GM10248 (cell line): ENCODE results near the gene FLT3.

Experiments used
- CTCF ChIA-PET: fragments of 300-600 bp; sonication (Branson Sonifier 250); formaldehyde crosslinking; extraction: SDS; loops from one replicate; lab custom pipeline; 2021; ENCODE audit warnings: antibody characterized with exemption; lab: Yijun Ruan, JAX
- POLR2A ChIA-PET: fragments of 350-650 bp; sonication (Branson Sonifier 250); formaldehyde crosslinking; extraction: SDS; loops from one replicate; lab custom pipeline; 2020; ENCODE audit warnings: antibody characterized with exemption; lab: Yijun Ruan, JAX
- DNase-seq: peaks from one replicate; pipeline ENCODE4 v3.0.0; 2012; ENCODE audit errors: extremely low spot score
- CTCF ChIP-seq: IDR thresholded peaks from 2 replicates; pipeline ENCODE4 v1.5.1; 2012; ENCODE audit warnings: mild to moderate bottlenecking, low read depth; ENCODE audit errors: extremely low read depth, missing control alignments, control extremely low read depth

Gene FLT3

DNA sequence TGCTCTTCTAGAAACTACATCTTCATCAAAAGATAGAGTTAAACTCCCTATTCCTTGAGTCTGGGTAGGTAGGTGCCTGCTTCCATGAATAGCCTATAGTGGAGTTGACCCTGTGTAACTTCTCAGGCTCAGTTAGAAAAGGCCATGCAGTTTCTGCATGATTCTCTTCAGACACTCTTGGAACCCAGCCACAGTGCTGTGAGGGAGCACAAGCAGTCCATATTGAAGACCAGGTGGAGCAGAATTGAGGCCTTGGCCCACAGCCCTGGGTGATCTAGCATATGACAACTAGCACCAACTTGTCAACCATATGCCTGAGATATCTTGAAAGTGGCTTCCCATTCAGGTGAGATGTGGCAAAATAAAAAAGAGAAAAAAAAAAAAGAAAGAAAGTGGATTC, 27.7 kb upstream of the FLT3 start:
- no peak for TF ChIP-seq CTCF
- CTCF ChIA-PET: no interaction called here
- POLR2A ChIA-PET: no interaction called here

GRCh38 chr13:28121224-28121623, 20.8 kb upstream of the FLT3 start:
- no peak for DNase-seq
- ChIA-PET POLR2A (no interaction called here), CTCF (interaction anchor here (0.7 kb wide), 1 partner anchor 8 kb away, joined by 3 read pairs; no protein-coding TSS in a partner anchor)
- TF ChIP-seq CTCF: no peak

More for the DNA sequence above, 27.7 kb upstream of the FLT3 start:
- DNase-seq: no peak

DNA sequence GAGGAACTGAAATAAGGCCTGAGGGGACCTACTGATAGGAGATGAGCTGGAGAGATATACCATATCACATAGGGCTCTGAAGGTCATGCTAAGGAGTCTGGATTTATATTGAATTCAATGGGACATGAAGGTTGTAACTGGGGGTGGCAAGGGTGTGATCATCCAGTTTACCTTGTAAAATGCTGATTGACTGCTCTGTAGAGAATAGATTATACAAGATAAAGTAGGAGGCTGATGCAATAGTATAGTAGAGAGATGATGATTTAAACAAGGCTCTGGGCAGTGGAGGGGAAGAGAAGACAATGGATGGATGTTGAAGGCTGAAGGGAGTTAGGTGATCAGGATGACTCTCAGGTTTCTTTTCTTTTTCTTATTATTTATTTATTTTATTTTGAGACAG, 19.9 kb upstream of the FLT3 start:
- DNase-seq: no peak
- POLR2A ChIA-PET: no interaction called here
- TF ChIP-seq CTCF: no peak
- CTCF ChIA-PET: no interaction called here

DNA sequence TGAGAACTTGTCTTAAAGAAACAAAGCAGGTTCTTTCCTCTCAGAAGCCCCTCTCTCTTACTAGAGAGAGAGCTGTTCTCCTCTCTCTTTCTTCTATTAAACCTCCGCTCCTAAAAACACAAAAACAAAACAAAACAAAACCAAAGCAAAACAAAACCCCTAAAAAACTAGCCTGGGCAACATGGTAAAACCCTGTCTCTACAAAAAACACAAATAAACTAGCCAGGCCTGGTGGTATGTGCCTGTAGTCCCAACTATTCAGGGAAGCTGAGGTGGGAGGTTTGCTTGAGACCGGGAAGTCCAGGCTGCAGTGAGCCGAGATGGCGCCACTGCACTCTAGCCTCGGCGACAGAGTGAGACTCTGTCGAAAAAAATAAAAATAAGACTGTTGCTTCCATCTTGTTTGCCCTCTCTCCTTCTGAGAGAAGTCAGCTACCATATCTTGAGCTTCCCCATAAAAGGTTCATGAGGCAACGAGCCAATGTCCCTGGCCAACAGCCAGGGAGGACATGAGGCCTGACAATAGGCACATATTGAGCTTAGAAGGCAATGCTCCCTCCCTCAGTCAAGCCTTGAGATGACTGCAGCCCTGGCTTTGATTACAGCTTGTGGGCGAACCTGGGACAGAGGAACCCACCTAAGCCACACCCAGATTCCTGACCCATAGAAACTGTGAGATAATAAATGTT, 17.5 kb upstream of the FLT3 start:
- POLR2A ChIA-PET: no interaction called here
- no peak for DNase-seq
- no peak for TF ChIP-seq CTCF
- CTCF ChIA-PET: interaction anchor here (1.0 kb wide), 1 partner anchor 15 kb away, joined by 5 read pairs; no protein-coding TSS in a partner anchor

DNA sequence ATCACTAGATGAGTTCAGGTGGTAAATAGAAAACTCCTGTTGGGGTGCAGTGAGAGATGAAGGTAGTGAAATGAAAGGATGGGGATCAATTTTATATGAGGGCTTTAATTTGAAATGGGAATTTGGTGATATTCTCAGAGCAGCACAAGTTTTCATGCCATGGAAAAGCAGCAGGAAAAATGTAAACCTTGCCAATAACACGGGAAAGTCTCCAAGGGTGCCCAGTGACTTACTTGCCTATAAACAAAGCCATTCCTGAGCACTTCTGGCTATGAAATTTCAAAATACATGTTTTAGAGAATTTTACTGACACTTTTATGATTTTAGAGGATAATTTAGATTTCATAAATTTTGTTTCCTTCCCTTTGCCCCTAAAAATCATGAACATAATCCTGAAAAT, 16.4 kb upstream of the FLT3 start:
- ChIA-PET POLR2A (no interaction called here), CTCF (interaction anchor here (1.0 kb wide), 1 partner anchor 14 kb away, joined by 5 read pairs; no protein-coding TSS in a partner anchor)
- no peak for DNase-seq
- no peak for TF ChIP-seq CTCF

- CTCF ChIA-PET: no interaction called here
- POLR2A ChIA-PET: no interaction called here
- no peak for DNase-seq
- TF ChIP-seq CTCF: no peak
These were observed 10.0 kb upstream of the FLT3 start for GRCh38 chr13:28110414-28110813.
